Peyer's patch (tissue), 4 donors: ENCODE data around the gene XPR1. TPM values are rescaled to one million over a fixed set of nuclear protein-coding genes. Genes with fewer than 3 reads are reported as not detected.

Source experiments
- DNase-seq, 3 donors: peaks; one replicate each; pipeline ENCODE4 v3.0.0-alpha.2; 2017 to 2019
- H3K27ac ChIP-seq, 4 donors: fragments of 200-600 bp; sonication (generic); one replicate each; pipeline ENCODE4 v1.5.1; 2016 to 2019
- H3K27me3 ChIP-seq, 2 donors: fragments of 200-600 bp; sonication (generic); one replicate each; pipeline ENCODE4 v1.5.1; 2019
- H3K36me3 ChIP-seq, 3 donors: fragments of 200-600 bp; sonication (generic); one replicate each; pipeline ENCODE4 v1.5.1; 2016 to 2019
- H3K4me1 ChIP-seq, 4 donors: fragments of 200-600 bp; sonication (generic); one replicate each; pipeline ENCODE4 v1.5.1; 2016 to 2019
- H3K4me3 ChIP-seq, 4 donors: fragments of 200-600 bp; sonication (generic); 1 replicate in 3 of 4; 2 replicates in 1 of 4; pipeline ENCODE4 v1.5.1; 2016 to 2019; ENCODE audit warnings: mild to moderate bottlenecking in 1 of 4
- H3K9me3 ChIP-seq, 4 donors: fragments of 200-600 bp; sonication (generic); one replicate each; pipeline ENCODE4 v1.5.1; 2016 to 2019; ENCODE audit warnings: mild to moderate bottlenecking in 1 of 4
- POLR2A ChIP-seq, 2 donors: fragments of 450-650 bp; IDR thresholded peaks; one replicate each; pipeline ENCODE4 v1.5.1; 2017; ENCODE audit warnings: antibody characterized with exemption in 2 of 2, mild to moderate bottlenecking in 2 of 2, moderate library complexity in 2 of 2
- total RNA-seq, 4 donors: library from RNA; depleted of rRNA; stranded (reverse); fragments of >200 nt; gene quantifications; one replicate each; pipeline ENCODE4 v1.1.0, GENCODE V29; 2016
- TF ChIP-seq, protein P1 (sequence below), 6 experiments: fragments of 450-650 bp in 4 of 6; fragments of 200-600 bp in 2 of 6; sonication (generic) in 1 of 6; IDR thresholded peaks; one replicate each; pipeline ENCODE4 v1.5.1; 2017 to 2019; ENCODE audit warnings: antibody characterized with exemption in 6 of 6, mild to moderate bottlenecking in 3 of 6, moderate library complexity in 1 of 6

XPR1 gene
- total RNA-seq, 4 donors from 2014 or later: 29.7 to 59.7 (median 53.9) TPM

DNA sequence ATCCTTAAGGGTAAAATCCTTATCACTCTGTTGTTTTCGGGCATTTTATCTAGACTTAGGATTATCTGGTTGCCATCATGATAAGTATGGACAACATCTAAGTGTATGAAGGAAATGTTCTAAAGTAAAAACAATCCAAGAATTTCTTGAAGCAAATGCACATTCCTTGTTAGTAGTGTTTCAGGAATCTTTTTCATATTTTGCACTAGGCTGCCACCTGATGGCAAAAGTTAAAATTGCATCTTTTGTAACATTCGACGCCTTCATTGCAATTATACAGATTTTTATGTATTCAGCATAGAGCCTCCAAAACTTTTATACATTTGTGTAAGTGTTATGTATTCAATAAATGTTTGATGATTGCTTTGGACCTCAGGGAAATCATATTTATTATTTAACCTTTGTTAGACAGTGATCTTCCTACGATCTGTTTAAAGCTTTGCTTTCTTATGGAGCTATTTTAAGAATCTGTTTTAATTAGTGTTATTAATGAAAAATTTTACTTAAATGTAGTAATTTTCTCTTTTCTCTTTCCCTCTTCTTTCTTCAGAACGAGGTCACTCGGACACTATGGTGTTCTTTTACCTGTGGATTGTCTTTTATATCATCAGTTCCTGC lies 231.4 kb downstream of the XPR1 start:
- DNase-seq: peak in 1 of 3 donors; percentile 64
- TF ChIP-seq POLR2A (IDR thresholded peaks at IDR 0.05): no peak
- TF ChIP-seq, protein P1, sequence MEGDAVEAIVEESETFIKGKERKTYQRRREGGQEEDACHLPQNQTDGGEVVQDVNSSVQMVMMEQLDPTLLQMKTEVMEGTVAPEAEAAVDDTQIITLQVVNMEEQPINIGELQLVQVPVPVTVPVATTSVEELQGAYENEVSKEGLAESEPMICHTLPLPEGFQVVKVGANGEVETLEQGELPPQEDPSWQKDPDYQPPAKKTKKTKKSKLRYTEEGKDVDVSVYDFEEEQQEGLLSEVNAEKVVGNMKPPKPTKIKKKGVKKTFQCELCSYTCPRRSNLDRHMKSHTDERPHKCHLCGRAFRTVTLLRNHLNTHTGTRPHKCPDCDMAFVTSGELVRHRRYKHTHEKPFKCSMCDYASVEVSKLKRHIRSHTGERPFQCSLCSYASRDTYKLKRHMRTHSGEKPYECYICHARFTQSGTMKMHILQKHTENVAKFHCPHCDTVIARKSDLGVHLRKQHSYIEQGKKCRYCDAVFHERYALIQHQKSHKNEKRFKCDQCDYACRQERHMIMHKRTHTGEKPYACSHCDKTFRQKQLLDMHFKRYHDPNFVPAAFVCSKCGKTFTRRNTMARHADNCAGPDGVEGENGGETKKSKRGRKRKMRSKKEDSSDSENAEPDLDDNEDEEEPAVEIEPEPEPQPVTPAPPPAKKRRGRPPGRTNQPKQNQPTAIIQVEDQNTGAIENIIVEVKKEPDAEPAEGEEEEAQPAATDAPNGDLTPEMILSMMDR (IDR thresholded peaks at IDR 0.05): peak; percentile 10 to 88 (median 78)
- Histone ChIP-seq H3K36me3 (peaks cover 0 to 15% (median 0%) of the 10 kb centered on the region in 3 donors), H3K27ac (no peak overlapping the region), H3K9me3 (no peaks in the 10 kb centered on the region), H3K27me3 (no peaks in the 10 kb centered on the region), H3K4me1 (no peaks in the 10 kb centered on the region), H3K4me3 (no peak overlapping the region)

DNA sequence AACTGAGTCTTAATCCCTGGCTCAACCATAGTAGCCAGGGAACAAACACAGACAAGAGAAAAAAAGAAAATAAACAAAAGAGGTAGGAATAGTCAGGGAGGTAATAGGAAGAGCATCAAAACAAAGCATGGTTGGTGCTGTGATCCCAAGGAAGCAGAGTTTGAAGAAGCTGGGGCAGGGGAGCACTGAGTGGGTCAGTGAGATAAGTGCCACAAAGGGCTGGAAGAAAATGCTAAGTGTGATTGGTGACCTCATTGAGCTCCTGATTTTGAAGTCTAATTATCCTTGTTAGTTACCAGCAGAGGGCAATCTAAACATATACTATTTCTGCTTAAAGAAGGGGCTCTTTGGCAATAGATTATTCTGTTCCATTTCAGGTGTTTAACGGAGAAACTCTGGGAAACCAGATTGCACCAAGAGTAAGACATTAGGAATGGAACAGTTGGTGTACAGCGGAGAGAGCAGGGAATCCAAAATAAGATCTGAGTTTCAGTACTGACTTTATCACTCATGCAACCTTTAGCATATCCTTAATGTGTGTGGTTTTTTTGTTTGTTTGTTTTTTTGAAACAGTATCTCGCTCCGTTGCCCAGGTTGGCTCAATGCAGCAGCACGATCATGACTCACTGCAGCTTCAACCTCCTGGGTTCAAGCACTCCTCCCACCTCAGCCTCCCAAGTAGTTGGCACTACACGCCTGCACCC lies 250.1 kb downstream of the XPR1 start:
- Histone ChIP-seq H3K36me3 (peaks cover 0 to 28% (median 0%) of the 10 kb centered on the region in 3 donors), H3K9me3 (no peaks in the 10 kb centered on the region), H3K27ac (no peak overlapping the region), H3K27me3 (no peaks in the 10 kb centered on the region), H3K4me1 (no peaks in the 10 kb centered on the region), H3K4me3 (no peak overlapping the region)
- no peak for DNase-seq
- TF ChIP-seq, protein P1 (IDR thresholded peaks at IDR 0.05): peak in 4 of 6 experiments; percentile 29 to 55 (median 49)
- TF ChIP-seq POLR2A (IDR thresholded peaks at IDR 0.05): no peak

DNA sequence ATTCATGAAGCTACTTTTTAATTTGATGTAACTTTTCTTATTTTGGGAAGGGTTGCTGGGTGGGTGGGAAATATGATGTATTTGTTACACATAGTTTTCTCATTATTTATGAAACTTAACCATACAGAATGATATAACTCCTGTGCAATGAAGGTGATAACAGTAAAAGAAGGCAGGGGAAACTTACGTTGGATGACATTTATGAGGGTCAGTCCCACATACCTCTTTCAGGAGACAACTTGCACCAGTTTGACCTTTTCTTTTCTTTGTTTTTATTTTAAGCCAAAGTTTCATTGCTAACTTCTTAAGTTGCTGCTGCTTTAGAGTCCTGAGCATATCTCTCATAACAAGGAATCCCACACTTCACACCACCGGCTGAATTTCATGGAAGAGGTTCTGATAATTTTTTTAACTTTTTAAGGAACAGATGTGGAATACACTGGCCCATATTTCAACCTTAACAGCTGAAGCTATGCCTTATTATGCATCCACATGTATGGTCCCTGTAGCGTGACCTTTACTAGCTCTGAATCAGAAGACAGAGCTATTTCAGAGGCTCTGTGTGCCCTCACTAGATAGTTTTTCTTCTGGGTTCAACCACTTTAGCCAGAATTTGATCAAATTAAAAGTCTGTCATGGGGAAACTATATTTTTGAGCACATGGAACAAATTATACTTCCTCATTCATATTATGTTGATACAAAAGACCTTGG lies 252.9 kb downstream of the XPR1 start:
- TF ChIP-seq, protein P1 (IDR thresholded peaks at IDR 0.05): no peak
- TF ChIP-seq POLR2A (IDR thresholded peaks at IDR 0.05): no peak
- H3K27me3 ChIP-seq: no peaks in the 10 kb centered on the region
- no peaks in the 10 kb centered on the region for H3K4me1 ChIP-seq
- H3K4me3 ChIP-seq: no peak overlapping the region
- no peak overlapping the region for H3K27ac ChIP-seq
- no peak for DNase-seq
- H3K36me3 ChIP-seq: peaks cover 0 to 20% (median 0%) of the 10 kb centered on the region in 3 donors
- H3K9me3 ChIP-seq: no peaks in the 10 kb centered on the region

DNA sequence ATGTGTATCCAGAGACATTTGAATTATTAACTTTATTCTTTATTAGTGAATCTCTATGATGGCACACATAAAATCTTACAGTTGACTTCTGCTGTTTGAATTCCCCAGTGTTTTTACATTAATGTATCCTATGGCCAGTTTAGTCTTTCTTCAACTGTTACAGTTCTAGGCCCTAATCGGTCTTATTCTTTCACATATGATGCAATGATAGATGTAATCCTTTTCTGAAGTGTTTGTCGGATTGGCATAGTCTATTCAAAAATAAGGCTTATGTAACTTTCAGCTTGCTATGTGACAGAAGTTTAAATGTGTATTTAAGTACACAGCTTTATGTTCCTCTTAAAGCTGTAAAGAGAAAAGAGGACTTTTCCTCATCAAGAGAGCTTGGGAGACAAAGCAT lies 254.5 kb downstream of the XPR1 start:
- DNase-seq: no peak
- H3K27me3 ChIP-seq: no peaks in the 10 kb centered on the region
- no peak overlapping the region for H3K27ac ChIP-seq
- peaks cover 0 to 13% (median 0%) of the 10 kb centered on the region in 3 donors for H3K36me3 ChIP-seq
- no peaks in the 10 kb centered on the region for H3K9me3 ChIP-seq
- H3K4me1 ChIP-seq: no peaks in the 10 kb centered on the region
- TF ChIP-seq, protein P1 (IDR thresholded peaks at IDR 0.05): no peak
- TF ChIP-seq POLR2A (IDR thresholded peaks at IDR 0.05): no peak
- no peak overlapping the region for H3K4me3 ChIP-seq

DNA sequence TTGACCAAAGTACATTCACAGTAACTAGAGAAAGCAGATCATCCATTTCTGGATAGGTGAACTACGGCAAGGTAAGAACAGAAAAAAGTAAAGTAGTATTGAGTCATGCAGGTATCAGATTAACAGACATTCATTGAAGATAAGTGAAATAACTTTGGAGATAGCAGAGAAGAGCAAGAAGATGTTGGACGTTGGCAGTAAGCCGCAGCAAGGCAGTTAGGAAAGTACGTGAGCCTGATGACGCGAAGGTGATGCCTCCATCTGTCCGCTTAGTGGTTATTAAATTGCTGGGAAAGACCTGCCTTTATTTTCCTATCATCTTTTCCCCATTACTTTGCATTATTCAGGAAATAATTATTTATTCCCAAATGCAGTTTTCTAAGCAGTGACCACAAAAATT lies 256.0 kb downstream of the XPR1 start:
- Histone ChIP-seq H3K36me3 (peaks cover 0 to 13% (median 0%) of the 10 kb centered on the region in 3 donors), H3K27ac (no peak overlapping the region), H3K4me3 (no peak overlapping the region), H3K27me3 (no peaks in the 10 kb centered on the region), H3K4me1 (no peaks in the 10 kb centered on the region), H3K9me3 (no peaks in the 10 kb centered on the region)
- DNase-seq: no peak
- TF ChIP-seq, protein P1 (IDR thresholded peaks at IDR 0.05): no peak
- TF ChIP-seq POLR2A (IDR thresholded peaks at IDR 0.05): no peak
